HG03342 (cell line): ENCODE results near the gene NOL12.

Experiments
- ATAC-seq: cut with Tn5 transposase; IDR thresholded peaks from one replicate; pipeline ENCODE4 v1.9.1; 2021; ENCODE audit warnings: mild to moderate bottlenecking, moderate library complexity; ENCODE audit not compliant: unreplicated experiment

NOL12 gene

DNA sequence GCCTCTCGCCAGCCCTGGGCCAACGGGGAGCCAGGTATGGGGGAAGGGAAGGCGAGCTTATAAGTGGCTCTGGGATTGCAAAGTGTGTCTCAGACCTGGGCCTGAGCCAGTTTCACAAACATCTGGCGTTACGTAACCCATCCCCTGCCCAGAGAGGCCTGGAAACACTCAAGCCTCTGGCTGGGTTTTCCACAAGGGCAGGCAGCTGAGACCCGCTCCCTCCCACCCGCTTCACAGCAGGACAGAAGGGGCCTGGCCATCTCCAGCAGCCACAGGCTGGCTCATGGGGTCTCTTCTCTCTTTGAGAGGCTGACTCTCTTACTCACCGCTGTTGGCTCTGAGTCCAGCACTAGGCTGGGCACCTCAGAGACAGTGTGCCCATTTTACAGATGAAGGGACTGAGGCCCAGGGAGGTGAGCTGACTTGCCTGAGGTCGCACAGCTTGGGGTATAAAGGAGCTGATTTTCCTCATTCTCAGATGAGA is 55.2 kb downstream of the NOL12 start:
- ATAC-seq: no peak

DNA sequence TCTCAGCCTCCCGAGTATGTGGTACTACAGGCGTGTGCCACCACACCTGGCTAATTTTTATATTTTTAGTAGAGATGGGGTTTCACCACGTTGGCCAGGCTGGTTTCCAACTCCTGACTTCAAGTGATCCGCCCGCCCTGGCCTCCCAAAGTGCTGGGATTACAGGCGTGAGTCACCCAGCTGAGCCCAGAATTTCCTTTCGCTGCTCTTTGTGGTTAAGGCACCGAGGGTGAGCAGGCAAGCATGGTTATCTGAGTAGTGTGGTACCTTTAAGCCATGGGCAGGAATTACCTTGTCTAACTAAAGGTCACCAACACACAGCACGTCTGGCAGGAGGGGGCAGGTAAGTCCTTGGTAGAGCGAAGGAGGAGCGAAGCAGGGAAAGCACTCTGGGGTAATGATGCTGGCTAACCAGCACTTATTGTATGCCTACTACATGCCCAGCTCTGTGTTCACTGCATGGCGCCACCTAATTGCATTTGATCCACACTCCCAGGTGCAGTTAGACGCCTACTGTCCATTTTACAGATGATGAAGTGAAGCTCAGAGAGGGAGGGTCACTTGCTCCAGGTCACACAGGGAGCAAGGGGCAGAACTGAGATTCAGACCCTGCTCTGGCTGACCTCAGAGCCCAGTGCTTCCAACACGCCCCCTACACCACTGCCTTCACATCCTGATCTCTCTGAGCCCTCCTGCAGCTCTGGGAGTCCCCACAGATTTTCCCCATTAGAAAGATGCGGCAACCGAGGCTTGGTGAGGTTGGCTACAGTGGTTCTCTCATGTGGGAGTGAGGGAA is 56.4 kb downstream of the NOL12 start:
- ATAC-seq: no peak
